ENCODE data around the gene UNC50.
A peak's percentile ranks its signal among the peaks of the same experiment; 100 is the strongest.

DNA sequence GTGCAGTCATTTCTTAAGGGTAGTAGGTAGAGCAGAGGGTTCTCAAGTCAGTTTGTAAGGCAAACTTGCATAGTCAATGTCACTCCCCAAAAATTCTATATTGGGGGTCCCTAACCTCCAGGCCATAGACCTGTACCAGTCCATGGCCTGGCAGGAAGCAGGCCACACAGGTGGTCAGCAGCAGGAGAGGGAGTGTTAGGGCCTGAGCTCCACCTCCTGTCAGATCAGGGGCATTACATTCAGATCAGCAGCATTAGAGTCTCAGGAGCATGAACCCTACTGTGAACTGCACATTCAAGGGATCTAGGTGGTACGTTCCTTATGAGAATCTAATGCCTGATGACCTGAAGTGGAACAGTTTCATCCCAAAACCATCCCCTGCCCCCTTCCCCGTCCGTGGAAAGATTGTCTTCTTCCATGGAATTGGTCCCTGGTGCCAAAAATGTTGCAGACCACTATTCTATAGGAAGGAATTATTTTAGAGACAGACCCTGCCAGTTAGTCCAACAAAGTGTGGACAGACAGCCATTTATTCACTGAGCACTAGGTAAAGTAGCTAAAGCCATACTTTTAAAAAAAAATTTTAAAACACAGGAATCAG is 6.8 kb upstream of the UNC50 start:
- TF ChIP-seq CTCF (conservative IDR thresholded peaks at IDR 0.05 in 1 of 2, IDR thresholded peaks at IDR 0.05 in 1 of 2; ENCODE audit: low read depth in 1 of 2, low read length in 2 of 2) (peak; percentile 64 to 69), EZH2 (IDR thresholded peaks at IDR 0.05; ENCODE audit: low read length, missing control alignments) (no peak)
